HG03045 (cell line): Measurements from ENCODE around the gene FAM50B.

Experiments used
- ATAC-seq: cut with Tn5 transposase; IDR thresholded peaks from one replicate; pipeline ENCODE4 v1.9.1; 2021; ENCODE audit warnings: mild to moderate bottlenecking, moderate library complexity; ENCODE audit not compliant: unreplicated experiment

The FAM50B gene

GRCh38 chr6:3892603-3893002 lies 43.4 kb downstream of the FAM50B start:
- no peak for ATAC-seq

GRCh38 chr6:3893487-3893886 lies 44.3 kb downstream of the FAM50B start:
- ATAC-seq, result no peak

- no peak for ATAC-seq
Measured at GRCh38 chr6:3893917-3894316, 44.7 kb downstream of the FAM50B start.

GRCh38 chr6:3894590-3895311 lies 45.6 kb downstream of the FAM50B start:
- ATAC-seq, result no peak

- ATAC-seq, result no peak
Measured at GRCh38 chr6:3895312-3895653, 46.1 kb downstream of the FAM50B start.

GRCh38 chr6:3895805-3896204 lies 46.6 kb downstream of the FAM50B start:
- no peak for ATAC-seq

GRCh38 chr6:3898265-3898994 lies 49.3 kb downstream of the FAM50B start:
- no peak for ATAC-seq

GRCh38 chr6:3899061-3899460 lies 49.9 kb downstream of the FAM50B start:
- ATAC-seq, result no peak

- no peak for ATAC-seq
Measured at GRCh38 chr6:3899970-3900439, 50.8 kb downstream of the FAM50B start.
